ENCODE data around the gene CNIH1. TPM values are rescaled to one million over a fixed set of nuclear protein-coding genes. Genes with fewer than 3 reads are reported as not detected.

Gene CNIH1
- total and polyA plus RNA-seq, 2 of the 13 experiments (the other 11 are each of a cell fraction or from before 2014, with no cell fraction given), result 166 to 421 TPM

DNA sequence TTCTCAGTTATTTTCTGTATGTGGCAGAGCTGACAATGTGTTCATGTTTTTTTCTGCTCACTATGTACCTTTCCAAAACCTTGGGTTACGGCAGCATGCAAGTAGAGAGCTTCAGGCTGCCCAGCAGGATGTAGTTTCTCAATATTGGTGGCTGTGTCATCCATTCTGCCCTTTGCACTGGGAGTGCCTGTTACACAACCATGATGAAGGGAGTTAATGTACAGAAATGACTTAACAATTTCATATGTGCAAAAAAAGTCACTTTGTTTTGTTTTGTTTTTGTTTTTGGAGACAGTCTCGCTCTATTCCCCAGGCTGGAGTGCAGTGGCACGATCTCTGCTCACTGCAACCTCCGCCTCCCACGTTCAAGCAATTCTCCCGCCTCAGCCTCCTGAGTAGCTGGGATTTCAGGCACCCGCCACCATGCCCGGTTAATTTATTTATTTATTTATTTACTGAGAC, 6.1 kb upstream of the CNIH1 start (continued):
- TF ChIP-seq CEBPB (IDR thresholded peaks at IDR 0.05; ENCODE audit: borderline replicate concordance, low read depth, low read length) (peak; percentile 98), HNRNPK (IDR thresholded peaks at IDR 0.05; ENCODE audit: low read depth, low read length, poor library complexity, severe bottlenecking) (no peak), GTF3A (CRISPR knock-in tag; conservative IDR thresholded peaks at IDR 0.05) (no peak), ONECUT2 (CRISPR knock-in tag; IDR thresholded peaks at IDR 0.05) (no peak), GLI4 (CRISPR knock-in tag; IDR thresholded peaks at IDR 0.05; ENCODE audit: borderline replicate concordance) (no peak), MAFG (CRISPR knock-in tag; IDR thresholded peaks at IDR 0.05) (0 out of 2 replicates have a peak, but pooled peaks have one; percentile 60), PPARG (CRISPR knock-in tag; conservative IDR thresholded peaks at IDR 0.05) (peak; percentile 62), ZNF503 (CRISPR knock-in tag; IDR thresholded peaks at IDR 0.05) (no peak), NFYB (CRISPR knock-in tag; IDR thresholded peaks at IDR 0.05) (no peak), DRAP1 (CRISPR knock-in tag; IDR thresholded peaks at IDR 0.05) (no peak), BHLHE40 (IDR thresholded peaks at IDR 0.05; ENCODE audit: low read length) (no peak), HMG20B (CRISPR knock-in tag; conservative IDR thresholded peaks at IDR 0.05) (no peak; the same call in 1 of the 2 replicates), TFDP1 (CRISPR knock-in tag; IDR thresholded peaks at IDR 0.05; ENCODE audit: borderline replicate concordance) (no peak), ZNF644 (CRISPR knock-in tag; IDR thresholded peaks at IDR 0.05; ENCODE audit: low read depth) (peak; percentile 94), NR3C1 (CRISPR knock-in tag; IDR thresholded peaks at IDR 0.05) (no peak), ZFP82 (CRISPR knock-in tag; IDR thresholded peaks at IDR 0.05; ENCODE audit: borderline replicate concordance) (no peak), IRF2 (CRISPR knock-in tag; IDR thresholded peaks at IDR 0.05) (peak; percentile 72), KDM2A (CRISPR knock-in tag; IDR thresholded peaks at IDR 0.05; ENCODE audit: borderline replicate concordance, low read depth) (0 out of 2 replicates have a peak, but pooled peaks have one; percentile 31), RBM22 (optimal IDR thresholded peaks at IDR 0.05; ENCODE audit: low read length) (no peak), PRMT3 (CRISPR knock-in tag; IDR thresholded peaks at IDR 0.05; ENCODE audit: borderline replicate concordance, low read depth) (no peak), PRPF4 (IDR thresholded peaks at IDR 0.05; ENCODE audit: low read depth, low read length, poor library complexity, severe bottlenecking) (no peak), RFXANK (CRISPR knock-in tag; IDR thresholded peaks at IDR 0.05) (no peak)
- TF ChIP-seq, protein P1, sequence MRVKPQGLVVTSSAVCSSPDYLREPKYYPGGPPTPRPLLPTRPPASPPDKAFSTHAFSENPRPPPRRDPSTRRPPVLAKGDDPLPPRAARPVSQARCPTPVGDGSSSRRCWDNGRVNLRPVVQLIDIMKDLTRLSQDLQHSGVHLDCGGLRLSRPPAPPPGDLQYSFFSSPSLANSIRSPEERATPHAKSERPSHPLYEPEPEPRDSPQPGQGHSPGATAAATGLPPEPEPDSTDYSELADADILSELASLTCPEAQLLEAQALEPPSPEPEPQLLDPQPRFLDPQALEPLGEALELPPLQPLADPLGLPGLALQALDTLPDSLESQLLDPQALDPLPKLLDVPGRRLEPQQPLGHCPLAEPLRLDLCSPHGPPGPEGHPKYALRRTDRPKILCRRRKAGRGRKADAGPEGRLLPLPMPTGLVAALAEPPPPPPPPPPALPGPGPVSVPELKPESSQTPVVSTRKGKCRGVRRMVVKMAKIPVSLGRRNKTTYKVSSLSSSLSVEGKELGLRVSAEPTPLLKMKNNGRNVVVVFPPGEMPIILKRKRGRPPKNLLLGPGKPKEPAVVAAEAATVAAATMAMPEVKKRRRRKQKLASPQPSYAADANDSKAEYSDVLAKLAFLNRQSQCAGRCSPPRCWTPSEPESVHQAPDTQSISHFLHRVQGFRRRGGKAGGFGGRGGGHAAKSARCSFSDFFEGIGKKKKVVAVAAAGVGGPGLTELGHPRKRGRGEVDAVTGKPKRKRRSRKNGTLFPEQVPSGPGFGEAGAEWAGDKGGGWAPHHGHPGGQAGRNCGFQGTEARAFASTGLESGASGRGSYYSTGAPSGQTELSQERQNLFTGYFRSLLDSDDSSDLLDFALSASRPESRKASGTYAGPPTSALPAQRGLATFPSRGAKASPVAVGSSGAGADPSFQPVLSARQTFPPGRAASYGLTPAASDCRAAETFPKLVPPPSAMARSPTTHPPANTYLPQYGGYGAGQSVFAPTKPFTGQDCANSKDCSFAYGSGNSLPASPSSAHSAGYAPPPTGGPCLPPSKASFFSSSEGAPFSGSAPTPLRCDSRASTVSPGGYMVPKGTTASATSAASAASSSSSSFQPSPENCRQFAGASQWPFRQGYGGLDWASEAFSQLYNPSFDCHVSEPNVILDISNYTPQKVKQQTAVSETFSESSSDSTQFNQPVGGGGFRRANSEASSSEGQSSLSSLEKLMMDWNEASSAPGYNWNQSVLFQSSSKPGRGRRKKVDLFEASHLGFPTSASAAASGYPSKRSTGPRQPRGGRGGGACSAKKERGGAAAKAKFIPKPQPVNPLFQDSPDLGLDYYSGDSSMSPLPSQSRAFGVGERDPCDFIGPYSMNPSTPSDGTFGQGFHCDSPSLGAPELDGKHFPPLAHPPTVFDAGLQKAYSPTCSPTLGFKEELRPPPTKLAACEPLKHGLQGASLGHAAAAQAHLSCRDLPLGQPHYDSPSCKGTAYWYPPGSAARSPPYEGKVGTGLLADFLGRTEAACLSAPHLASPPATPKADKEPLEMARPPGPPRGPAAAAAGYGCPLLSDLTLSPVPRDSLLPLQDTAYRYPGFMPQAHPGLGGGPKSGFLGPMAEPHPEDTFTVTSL (CRISPR knock-in tag; IDR thresholded peaks at IDR 0.05; ENCODE audit: borderline replicate concordance), result peak; percentile 91

Measured in HepG2 (cell line).